HS-5 (cell line): ENCODE results near the gene IKZF1.

Experiments
- DNase-seq: peaks from one replicate; pipeline ENCODE4 v3.0.0-alpha.2; 2012; ENCODE audit warnings: low read depth

The IKZF1 gene

DNA sequence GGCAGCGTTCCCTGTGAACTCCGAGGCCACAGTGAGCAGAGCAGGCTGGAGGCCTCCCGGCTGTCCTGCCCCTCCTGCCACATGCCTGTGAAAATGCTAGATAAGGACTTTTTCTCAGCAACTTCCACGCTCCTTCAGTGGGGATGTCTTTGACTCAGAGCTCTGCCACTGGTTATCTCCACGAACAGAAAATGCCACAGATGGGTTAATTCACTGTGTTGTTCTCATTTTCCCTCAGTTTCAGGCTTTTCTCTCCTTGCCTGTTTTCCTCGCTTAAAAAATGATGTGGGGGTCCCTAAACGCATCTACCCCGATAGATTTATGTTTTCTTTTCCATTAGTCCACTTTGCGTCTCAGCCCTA is 51.3 kb downstream of the IKZF1 start:
- no peak for DNase-seq

DNA sequence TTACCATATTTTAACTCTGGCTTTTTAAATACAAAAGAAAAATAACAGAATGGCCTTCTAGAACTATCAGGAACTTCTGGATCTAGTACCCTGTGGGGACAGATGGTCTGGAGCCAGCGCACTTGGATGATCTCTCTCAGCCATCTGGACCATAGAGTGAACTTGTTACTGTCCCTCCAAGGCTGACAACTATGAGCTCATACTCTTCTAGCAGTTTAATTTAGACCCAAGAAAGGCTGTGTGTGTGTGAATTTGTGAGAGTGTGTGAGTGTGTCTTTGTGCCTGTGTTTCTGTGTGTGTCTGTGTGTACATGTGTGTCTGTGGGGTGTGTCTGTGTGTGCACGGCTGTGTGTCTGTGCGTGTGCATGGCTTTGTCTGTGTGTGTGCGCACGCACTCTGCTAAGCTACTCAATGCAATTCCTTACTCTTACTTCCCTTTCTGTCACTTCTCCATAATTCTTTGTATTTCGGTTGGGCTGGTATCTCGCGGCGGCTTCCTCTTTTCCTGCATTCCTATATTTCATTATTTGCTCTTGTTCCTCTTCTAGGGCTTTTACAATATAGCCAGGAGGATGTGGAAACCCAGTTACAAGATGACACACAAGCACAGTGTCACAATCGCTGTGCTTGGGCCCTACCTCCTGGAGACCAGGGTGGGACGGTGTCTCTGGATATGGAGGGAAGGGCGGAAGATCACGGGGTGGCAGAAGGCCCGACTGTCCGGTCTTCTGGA is 51.9 kb downstream of the IKZF1 start:
- DNase-seq = no peak

DNA sequence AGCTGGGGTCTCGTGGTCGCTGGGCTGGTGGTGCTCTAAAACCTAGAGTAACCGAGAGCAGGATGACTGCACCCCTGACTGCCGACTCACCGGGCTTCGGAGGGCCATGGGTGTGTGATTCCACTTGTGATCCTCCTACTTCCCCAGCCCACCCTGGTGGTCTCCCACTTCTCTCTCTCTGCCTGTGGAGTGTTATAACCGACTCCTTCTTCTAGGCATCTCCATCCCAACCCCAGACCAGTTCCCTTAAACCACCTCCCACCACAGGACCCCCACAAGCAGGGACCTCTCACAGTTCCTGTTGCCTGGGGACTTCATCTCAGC is 52.4 kb downstream of the IKZF1 start:
- no peak for DNase-seq

DNA sequence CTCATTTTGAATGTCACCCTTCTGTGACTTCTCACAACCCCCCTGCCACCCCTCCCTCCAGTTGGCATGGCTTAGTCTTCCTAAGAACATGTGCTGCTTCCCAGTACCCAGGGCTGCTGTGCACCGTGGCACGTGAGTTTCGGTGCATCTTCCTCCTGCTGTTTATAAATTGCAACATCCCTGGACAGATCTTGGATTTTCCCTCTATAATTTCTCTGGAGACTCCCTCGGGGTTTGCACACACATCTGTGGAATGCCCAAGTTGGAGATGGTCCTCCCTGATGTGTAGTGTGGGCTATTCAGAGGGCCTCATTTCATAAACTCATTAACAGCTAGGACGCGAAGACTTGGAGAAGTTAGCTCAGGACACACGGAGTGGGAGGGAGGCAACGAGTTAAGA is 52.9 kb downstream of the IKZF1 start:
- DNase-seq = no peak

DNA sequence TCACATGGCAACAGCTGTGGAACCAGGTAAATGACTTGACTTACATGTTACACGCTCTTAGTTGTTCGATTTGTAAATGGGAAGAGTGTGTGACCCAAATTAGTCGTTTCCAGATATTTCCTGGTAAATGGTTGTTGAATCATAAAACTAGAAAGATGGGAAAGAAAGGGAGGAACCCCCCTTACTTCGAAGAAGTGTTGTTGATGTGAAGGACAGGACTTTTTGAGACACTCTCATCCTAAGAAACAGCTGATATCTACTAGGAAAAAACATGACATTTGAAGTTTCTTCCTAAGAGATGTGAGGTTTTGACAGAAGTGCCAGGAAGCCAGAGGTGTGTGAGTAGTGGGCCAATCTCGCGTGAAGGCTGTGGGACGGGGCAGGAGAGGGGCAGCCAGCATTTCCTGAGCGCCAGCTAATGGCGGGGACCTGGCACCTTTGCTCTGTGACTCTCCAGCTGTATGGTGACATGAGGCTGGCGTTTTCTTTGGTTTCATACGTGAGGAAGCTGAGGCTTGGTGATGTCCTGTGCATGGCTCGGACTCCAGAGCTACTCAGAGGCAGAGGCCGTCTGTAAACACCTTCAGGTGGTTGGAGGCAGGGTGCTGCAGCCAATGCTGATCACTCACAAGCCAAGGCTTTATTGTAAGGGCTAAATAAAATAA is 53.7 kb downstream of the IKZF1 start:
- no peak for DNase-seq

DNA sequence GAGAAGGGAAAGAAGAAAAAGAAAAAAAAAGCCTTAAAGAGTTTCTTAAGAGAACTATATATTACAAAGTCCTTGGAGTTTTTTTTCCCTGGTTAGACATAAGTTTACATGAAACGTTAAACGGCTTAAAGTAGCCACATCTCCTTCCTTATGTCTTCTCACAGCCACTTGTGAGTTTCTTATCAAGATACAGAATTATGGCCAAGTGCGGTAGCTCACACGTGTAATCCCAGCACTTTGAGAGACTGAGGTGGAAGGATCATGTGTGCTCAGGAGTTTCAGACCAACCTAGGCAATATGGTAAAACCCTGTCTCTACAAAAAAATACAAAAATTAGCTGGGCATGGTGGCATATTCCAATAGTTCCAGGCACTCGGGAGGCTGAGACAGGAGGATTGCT is 54.3 kb downstream of the IKZF1 start:
- DNase-seq = no peak

DNA sequence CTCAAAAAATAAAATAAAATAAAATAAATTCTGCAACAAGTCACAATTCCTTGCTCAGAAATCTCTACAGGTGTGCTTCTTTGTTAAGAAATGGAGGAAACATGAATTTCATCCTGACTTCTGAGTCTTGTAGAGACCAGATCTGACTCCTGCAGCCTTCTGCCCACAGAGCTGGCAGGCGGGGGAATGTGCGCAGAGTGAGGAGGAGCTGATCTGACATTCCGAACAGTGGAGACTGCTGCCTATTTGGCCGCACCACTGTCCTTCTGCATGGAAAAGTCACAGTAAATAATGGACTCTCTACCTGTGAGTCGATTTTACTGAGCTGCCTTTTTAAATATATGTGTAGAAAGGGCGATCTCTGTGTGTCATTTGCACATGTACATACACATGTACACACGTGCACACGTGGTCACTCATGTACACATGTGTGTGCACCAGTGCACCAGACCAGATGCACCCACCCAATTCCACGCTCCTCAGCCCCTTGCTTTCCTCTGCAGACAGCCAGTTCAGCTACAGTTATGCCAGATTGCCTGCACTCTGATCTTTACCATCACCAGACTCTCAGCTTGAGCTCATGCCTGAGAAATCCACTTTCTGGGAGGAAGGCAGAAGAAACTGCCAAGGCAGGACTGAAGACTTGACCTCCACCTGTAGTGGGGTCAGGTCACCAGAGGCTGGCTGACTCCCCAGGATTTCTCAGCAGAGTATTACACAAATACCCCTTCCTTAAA is 54.9 kb downstream of the IKZF1 start:
- DNase-seq = no peak

DNA sequence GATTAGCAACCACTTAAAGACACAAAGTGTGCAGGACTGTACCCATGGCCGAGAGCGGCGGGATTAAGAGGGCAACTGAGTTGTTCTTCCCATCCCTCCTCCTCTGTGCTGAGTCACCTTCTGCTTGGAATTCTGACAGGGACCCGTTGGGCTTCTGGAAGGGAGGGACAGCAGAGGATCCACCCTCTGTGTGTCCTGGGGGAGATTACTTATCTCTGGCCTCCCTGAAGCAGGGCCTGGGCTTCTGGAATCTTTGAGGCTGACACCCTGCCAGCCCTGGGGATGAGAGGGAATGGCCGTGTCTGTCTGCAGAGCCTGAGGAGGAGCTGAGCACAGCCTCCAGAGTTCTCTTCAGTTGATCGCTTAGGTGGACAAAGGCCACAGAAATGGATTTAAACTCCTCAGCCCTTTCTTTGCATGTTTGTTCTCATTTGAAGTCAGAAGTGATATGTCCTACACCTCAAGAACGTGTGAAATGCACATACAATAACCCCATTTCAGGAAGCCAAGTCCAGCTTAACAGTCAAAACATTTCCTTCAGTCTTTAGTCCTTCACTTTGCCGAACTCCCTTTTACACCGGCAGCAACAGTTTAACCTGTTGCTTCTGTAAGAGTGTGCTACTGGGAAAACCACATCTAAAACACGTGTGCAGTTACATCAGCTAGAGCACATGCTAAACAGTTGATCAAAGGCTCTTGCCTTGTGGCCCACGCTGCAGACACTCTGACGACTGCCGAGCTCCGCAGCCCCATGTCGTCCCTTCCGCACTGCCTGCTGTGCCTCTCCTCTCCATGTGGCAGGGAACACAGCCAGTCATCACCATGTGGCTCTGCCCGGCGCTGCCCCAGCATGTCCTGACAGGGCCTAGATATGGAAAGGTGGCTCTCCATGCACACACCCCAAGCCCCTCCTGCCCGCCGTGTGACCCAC is 55.7 kb downstream of the IKZF1 start:
- no peak for DNase-seq

DNA sequence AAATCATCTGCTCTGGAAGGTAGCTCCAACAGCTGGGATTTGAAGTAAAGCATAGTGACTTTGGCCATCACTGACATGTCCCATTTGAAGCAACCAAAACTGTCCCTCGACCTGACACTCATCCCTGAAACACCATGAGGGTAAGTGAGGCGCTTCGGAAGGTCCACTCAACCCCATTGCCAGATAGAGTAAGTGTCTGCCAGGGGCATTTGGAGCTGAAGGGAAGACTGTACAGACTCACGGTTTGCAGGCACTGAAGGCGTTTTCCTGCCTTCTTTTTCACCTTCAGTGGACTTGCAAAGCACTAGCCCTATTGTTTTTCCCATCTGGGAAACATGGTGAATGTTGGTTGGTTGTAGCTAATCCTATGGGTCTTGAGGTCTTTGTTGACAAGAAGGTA is 57.6 kb downstream of the IKZF1 start:
- no peak for DNase-seq

DNA sequence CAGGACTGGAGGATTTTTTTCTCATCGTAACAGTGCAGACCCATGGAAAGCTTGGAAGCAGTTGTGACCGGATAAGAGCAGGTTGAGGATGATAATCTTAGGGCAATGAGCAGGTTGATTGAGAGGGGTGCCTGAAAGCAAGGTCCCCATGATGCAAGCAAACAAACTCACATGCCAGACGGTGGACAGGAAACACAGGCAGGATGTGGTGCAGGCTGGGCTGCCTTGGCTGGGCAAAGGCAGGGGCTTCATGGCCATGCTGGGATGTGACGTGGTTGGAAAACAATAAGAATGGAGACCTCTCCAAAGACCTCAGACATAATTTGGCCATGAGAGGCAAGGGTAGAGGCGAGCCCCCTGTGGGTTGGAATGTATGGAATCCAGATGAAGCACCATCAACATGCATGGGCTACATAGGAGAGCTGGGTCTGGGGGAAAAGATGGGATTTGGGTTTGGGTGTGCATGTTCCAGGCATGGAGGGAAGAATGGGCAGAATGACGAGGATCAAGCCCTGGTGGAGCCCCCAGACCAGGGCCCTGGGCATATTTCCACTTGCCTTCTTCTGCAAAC is 58.3 kb downstream of the IKZF1 start:
- no peak for DNase-seq

DNA sequence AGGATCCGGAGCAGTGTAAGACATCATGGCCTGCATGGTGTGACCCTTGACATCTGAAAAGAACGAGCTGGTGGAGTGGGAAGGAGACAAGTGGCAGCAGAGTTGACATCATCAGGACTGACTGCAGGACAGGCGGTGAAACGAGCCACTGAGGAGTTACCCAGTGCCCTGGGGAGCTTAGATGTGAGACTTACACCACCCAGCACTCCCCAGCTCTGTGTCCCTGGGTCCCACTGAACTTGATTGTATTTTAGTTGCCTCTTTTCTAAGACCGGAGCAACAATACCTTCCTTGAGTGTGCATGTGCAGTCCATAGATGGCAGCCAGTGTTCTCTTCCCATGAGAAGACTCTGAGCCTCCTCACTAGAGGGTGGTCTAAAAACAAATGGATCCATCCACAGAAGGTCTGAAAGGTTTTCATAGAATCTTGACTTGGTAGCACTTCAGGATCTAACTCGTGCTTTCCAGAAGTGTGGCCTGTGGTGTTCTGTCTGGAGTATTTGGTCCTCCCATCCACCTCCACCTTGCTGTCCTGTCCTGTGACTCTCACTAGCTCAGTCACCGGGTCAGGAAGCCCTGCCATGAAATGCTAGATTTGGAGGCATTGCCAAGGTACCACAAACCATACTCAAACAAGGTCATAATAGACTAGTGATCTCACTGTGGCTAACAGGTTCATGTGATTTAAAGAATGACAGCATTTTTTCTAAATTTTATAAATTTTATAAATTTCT is 59.0 kb downstream of the IKZF1 start:
- no peak for DNase-seq

DNA sequence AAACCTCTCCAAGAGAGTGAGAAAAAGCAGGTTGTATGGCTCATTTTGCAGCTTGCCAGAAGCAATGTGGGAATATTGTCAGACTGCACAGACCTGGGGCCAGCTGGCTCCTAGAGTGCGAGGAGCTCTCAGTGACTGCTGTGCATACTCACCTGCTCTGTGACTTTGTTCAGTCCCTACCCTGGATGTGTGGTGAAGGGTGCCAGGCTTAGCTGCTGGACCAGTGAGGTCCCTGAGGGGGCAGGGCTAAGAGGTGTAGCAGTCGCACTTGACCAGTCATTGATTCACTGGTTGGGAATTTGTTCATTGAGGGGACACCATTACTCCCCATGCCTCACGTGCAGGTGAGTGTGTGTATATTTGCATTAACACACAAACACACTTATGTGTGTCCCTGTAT is 60.1 kb downstream of the IKZF1 start:
- DNase-seq = no peak

DNA sequence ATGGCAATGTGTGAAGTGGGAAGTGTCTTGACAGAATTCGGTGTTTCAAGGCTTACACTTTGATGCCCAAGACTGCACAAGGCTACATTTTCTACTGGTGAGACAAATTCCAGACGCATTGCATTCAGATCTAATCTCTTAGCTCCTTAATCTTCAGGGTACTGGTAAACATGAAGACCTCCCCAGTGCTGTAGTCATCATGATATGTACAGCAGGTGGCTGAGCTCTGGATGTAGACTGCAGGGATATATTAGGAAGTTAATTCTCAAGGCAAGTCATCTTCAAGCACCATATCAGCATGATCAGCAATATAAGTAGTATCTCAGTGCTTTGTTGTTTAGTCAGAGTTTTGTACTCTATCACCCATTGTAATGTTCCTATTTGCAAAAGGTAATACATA is 61.8 kb downstream of the IKZF1 start:
- DNase-seq = no peak

DNA sequence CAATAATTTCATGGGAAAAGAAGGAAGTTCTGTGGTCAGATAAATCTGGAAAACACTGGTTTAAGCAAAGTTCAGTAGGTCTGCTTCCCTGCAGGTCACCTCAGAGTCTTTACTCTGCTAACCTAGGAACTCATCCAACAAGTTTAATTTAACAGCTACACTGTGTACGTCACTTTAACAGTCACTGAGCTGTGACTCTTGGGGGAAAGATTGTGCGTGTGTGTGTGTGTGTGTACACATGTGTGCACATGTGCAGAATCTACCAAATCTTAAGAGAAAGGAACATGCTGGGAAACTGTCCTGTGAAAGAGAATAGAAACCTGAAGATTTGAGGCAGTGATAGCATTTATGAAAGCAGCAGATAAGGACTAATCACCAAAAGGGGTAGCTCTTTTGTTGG is 62.6 kb downstream of the IKZF1 start:
- DNase-seq = no peak

DNA sequence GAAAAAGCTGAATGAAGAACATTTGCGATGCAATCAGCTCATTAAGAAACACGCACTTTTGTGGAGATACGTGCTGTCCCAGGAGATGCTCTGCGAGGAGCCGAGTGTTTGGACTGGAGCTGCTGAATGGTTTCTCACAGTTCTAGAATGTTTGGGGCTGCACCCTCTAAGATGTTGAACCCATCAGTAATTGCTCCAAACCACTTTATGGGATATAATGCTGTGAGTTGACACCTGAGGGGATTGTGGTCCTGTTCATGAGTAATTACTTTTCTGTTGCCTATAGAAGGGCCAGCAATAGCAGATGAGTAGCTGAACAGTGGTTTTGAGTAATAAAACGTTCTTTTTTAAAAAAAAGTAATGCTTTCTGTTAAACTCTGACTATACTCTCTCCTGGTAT is 63.1 kb downstream of the IKZF1 start:
- no peak for DNase-seq

DNA sequence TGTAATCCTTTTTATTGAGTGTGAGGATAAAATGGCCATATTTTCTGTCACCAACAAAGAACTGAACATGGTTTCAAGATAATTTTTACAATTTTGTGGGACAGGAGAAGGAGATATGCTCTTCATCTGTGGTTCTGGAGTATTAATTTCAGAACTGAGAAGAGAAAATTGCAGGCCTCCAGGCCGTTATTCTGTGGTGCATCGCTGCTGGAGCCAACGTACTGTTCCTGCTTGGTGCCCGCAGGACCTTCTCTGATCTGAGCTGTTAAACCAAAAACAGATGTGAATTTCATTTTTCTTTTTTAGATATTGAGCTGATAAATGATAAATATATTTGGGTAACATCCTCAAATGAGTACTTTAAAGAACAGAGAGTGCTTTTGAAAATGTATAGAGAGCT is 63.9 kb downstream of the IKZF1 start:
- DNase-seq = no peak

DNA sequence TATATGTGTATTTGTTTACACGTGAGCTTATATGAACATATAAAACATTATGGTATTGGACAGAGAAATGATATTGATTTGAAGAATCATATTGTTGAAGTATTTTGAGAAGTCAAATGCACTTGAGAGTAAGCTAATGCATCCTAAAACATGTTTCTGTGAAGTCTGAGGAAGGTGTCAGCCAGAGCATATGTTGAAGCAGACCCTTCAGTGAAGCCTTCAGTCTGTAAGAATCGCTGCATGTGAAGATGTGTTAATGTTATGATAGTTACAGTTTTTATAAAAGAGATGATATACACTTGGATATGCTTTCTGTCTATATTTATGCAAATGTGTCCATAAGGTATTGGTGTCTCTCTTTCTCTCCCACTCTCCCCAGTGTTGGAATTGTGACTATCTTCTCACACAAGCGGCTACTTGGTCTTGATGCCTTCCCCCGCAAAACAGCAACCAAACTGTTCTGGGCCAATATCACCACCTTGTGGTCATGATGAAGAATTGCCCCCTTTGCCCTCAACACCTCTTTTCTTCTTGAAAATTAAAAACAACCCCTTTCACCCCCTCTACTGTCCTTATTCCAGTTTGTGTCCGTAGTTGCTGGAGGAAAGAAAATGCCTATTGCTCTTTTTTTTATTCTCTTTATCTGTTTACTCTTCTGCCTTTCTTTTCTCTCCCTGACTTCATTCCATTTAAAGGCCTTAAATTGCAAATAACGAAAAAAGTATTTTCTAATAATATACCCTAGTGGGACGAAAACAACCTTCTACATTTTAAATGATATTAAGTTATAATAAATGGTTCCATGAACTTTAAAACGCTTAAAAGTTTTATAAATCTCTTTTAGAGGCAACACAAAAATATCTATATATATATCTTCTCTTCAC is 64.9 kb downstream of the IKZF1 start:
- DNase-seq = no peak

DNA sequence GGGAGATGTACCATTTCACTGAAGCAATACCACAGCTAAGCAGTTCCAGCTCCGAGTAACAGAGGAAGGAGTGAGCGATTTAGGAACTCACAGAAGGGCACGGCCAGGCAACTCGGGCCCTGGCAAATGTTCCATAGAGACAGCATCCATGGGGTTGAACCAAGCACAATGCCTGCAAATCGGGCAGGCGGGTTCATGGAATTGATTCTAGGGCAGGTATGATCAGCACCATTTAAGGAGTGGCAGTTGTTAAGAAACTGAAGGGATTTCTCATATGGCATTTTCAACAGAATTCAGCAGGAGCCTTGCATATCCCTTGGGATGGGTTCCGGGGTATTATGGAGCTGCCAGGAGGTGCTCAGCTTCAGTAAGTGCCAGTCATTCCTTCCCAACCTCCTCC is 66.4 kb downstream of the IKZF1 start:
- no peak for DNase-seq

DNA sequence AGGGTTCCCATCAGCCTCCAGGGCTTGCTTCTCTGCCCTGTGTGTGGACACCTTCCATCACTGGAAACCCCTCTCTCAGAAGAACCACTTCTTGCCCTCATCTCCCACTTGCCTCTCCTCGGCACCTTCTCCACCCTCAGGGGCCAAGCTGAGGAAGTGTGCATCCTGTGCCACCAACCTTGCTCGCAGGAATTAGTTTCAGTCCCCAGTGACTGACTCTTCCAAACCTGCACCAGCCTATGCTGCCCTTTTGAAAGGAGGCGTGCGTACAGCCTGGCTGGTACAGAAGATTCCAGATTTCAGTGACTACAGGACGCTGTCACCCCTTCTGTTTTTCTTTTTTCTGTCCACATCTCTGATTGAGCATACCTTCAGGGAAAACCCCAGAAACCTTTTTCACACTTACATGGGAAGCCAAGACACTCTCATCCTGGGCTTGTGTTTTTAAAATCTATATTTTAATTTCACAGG is 67.1 kb downstream of the IKZF1 start:
- DNase-seq = no peak

DNA sequence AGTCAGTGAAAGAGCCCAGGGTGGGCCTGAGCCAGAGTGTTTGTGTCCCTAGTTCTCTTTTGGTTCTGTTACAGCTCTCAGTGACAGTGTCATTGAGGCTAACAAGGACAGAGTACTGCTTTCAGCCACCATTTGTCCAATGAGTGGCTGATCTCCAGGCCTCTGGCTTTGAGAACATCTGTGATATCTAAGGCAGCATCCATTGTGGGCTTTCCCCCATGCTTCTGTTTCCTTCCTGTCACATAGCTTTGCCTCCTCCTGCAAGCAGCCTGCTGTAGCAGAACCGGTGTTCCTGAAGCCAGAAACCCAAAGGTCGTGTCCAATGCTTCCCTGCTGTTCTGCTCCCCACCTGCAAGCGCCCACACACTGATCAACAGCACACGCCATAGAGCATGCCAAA is 68.4 kb downstream of the IKZF1 start:
- DNase-seq = no peak
